HEK293T (cell line): Measurements from ENCODE around the gene PDIA4.
"Not testable (repeated sequence)": the region's sequence is repeated elsewhere in the genome, so short reads cannot be mapped to it uniquely, and the experiment has no call there.

Experiments
- CTCF ChIA-PET: fragments of 350-600 bp; formaldehyde crosslinking; extraction: SDS; loops from one replicate; lab custom pipeline; 2021; ENCODE audit warnings: antibody characterized with exemption, inconsistent platforms; lab: Yijun Ruan, JAX
- POLR2A ChIA-PET: fragments of 350-600 bp; formaldehyde crosslinking; extraction: SDS; loops from one replicate; lab custom pipeline; 2020; ENCODE audit warnings: antibody characterized with exemption, inconsistent platforms; lab: Yijun Ruan, JAX
- DNase-seq: peaks from one replicate; pipeline ENCODE4 v3.0.0; 2012; ENCODE audit warnings: mixed read lengths; ENCODE audit errors: extremely low spot score
- ARNT ChIP-seq: fragments of 450-650 bp; IDR thresholded peaks from 2 replicates; pipeline ENCODE4 v1.6.1; 2017; ENCODE audit warnings: mild to moderate bottlenecking
- BHLHE40 ChIP-seq: fragments of 450-650 bp; IDR thresholded peaks from 2 replicates; pipeline ENCODE4 v1.6.1; 2016; ENCODE audit warnings: mild to moderate bottlenecking, moderate library complexity, borderline replicate concordance
- CTBP1 ChIP-seq: fragments of 450-650 bp; IDR thresholded peaks from 2 replicates; pipeline ENCODE4 v1.6.1; 2016; ENCODE audit warnings: borderline replicate concordance
- ELF4 ChIP-seq: fragments of 450-650 bp; IDR thresholded peaks from 2 replicates; pipeline ENCODE4 v1.6.1; 2017; ENCODE audit warnings: antibody characterized with exemption
- FOXA1 ChIP-seq: fragments of 450-650 bp; IDR thresholded peaks from 2 replicates; pipeline ENCODE4 v1.6.1; 2016; ENCODE audit warnings: mild to moderate bottlenecking
- FOXK2 ChIP-seq: fragments of 450-650 bp; IDR thresholded peaks from 2 replicates; pipeline ENCODE4 v1.6.1; 2016; ENCODE audit warnings: mild to moderate bottlenecking
- FOXM1 ChIP-seq: fragments of 450-650 bp; IDR thresholded peaks from 2 replicates; pipeline ENCODE4 v1.6.1; 2017; ENCODE audit warnings: mild to moderate bottlenecking, borderline replicate concordance
- HDGF ChIP-seq: fragments of 450-650 bp; IDR thresholded peaks from 2 replicates; pipeline ENCODE4 v1.6.1; 2017; ENCODE audit warnings: antibody characterized with exemption, borderline replicate concordance
- L3MBTL2 ChIP-seq: fragments of 450-650 bp; conservative IDR thresholded peaks from 2 replicates; pipeline ENCODE4 v1.6.1; 2016; ENCODE audit warnings: mild to moderate bottlenecking
- LEF1 ChIP-seq: fragments of 450-650 bp; IDR thresholded peaks from 2 replicates; pipeline ENCODE4 v1.6.1; 2017; ENCODE audit warnings: mild to moderate bottlenecking, borderline replicate concordance
- NFRKB ChIP-seq: fragments of 450-650 bp; IDR thresholded peaks from 2 replicates; pipeline ENCODE4 v1.6.1; 2016; ENCODE audit warnings: mild to moderate bottlenecking, moderate library complexity
- PKNOX1 ChIP-seq: fragments of 450-650 bp; IDR thresholded peaks from 2 replicates; pipeline ENCODE4 v1.6.1; 2016
- SP1 ChIP-seq: fragments of 450-650 bp; IDR thresholded peaks from 2 replicates; pipeline ENCODE4 v1.6.1; 2017
- SUZ12 ChIP-seq: fragments of 450-650 bp; IDR thresholded peaks from 2 replicates; pipeline ENCODE4 v1.6.1; 2016; ENCODE audit warnings: mild to moderate bottlenecking
- TARDBP ChIP-seq: fragments of 450-650 bp; IDR thresholded peaks from 2 replicates; pipeline ENCODE4 v1.6.1; 2016
- ZNF384 ChIP-seq: fragments of 450-650 bp; IDR thresholded peaks from 2 replicates; pipeline ENCODE4 v1.6.1; 2016

The PDIA4 gene

GRCh38 chr7:149071182-149071635, 42.9 kb upstream of the PDIA4 start:
- POLR2A ChIA-PET = interaction anchor here (1.5 kb wide), 1 partner anchor 124 kb away, joined by 5 read pairs; the partner anchor contains the start of gene ZNF282
- CTCF ChIA-PET = interaction anchor here (0.6 to 1.5 kb wide), 2 partner anchors 22 to 534 kb away, joined by 3 read pairs; no protein-coding TSS in a partner anchor
- no peak for DNase-seq
- TF ChIP-seq ZNF384 (no peak), L3MBTL2 (no peak), ARNT (no peak), TARDBP (no peak), CTBP1 (no peak), NFRKB (no peak), FOXM1 (no peak)

DNA sequence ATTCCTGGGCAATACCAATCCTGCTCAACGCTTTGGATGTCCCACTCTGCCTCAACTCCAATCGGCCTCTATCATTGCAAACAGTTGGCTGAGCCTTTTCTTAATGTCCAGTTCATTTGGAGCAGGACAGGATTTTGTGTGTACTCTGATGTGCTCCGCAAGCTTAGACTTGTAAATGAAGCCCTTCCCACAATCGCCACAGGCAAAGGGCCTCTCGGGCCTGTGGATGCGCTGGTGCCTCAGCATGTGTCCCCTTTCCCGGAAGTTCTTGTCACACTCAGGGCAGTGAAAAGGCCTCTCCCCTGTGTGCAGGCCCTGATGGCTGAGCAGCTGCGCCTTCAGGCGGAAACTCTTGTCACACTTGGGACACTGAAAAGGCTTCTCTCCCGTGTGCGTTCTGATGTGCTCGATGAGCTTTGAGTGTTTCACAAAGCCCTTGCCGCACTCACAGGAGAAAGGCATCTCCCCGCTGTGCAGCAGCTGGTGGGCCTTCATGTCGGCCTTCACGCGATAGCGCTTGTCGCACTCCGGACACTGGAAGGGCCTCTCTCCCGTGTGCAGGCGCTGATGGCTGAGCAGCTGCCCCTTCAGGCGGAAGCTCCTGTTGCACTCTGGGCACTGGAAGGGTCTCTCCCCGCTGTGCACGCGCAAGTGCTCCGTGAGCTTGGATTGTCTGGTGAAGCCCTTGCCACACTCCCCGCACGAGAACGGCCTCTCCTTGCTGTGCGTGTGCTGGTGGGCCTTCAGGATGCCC, 42.2 kb upstream of the PDIA4 start:
- no peak for DNase-seq
- TF ChIP-seq PKNOX1 = no peak
- TF ChIP-seq CTBP1 = no peak
- TF ChIP-seq FOXA1 = no peak
- TF ChIP-seq ARNT = no peak
- TF ChIP-seq FOXK2 = no peak
- TF ChIP-seq ZNF384 = no peak
- no peak for TF ChIP-seq SUZ12
- no peak for TF ChIP-seq HDGF
- TF ChIP-seq LEF1 = no peak
- TF ChIP-seq ELF4 = no peak
- TF ChIP-seq BHLHE40 = no peak
- no peak for TF ChIP-seq L3MBTL2
- TF ChIP-seq FOXM1 = no peak
- no peak for TF ChIP-seq SP1
- no peak for TF ChIP-seq NFRKB
- TF ChIP-seq TARDBP = no peak
- CTCF ChIA-PET = no interaction called here
- POLR2A ChIA-PET = interaction anchor here (1.2 kb wide), 1 partner anchor 9 kb away, joined by 3 read pairs; no protein-coding TSS in a partner anchor

DNA sequence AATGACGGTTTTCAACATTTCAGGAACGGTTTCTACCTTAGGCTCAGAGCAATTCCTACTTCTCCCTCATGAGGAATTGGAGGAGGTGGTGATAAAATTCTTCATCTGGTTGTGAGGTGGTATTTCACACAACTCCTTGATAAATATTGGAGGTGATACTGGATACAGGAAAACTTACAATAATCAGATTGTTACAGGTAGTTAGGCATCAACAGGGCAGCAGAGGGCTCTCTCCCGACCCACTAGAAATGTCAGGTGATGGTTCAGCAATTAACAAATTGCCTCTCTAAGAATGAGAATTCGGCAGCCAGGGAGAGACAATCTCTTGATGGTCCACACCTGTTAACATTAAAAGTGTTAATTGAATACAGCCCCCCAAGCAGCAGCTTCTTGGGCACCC, 39.6 kb upstream of the PDIA4 start:
- TF ChIP-seq FOXA1 (no peak), SUZ12 (no peak), FOXM1 (no peak), HDGF (no peak), ELF4 (no peak), NFRKB (no peak), SP1 (no peak), TARDBP (no peak), ZNF384 (no peak), LEF1 (no peak), PKNOX1 (no peak), FOXK2 (no peak), CTBP1 (no peak), L3MBTL2 (no peak), ARNT (no peak)
- DNase-seq = no peak
- POLR2A ChIA-PET = no interaction called here
- CTCF ChIA-PET = no interaction called here

DNA sequence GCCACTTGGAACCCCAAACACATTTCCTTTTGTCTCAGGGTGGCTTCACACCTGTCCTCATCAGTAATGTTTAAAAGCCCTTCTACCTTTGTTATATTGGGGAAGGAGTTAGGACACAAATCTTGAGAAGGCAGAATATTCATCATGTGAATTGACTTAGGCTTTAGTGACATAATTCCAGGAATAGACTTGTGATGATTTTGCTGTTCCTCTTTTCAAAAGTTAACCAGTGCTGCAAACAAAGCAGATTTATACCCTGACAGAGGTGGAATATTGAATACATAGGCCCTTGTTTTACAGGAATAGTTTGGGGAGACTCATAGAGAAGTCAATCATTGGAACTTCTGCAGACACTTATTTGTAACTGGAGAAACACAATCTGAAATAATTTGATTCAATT, 35.2 kb upstream of the PDIA4 start:
- TF ChIP-seq SUZ12 (no peak), LEF1 (no peak), ZNF384 (no peak), TARDBP (no peak)
- no peak for DNase-seq
- POLR2A ChIA-PET = no interaction called here
- CTCF ChIA-PET = no interaction called here

DNA sequence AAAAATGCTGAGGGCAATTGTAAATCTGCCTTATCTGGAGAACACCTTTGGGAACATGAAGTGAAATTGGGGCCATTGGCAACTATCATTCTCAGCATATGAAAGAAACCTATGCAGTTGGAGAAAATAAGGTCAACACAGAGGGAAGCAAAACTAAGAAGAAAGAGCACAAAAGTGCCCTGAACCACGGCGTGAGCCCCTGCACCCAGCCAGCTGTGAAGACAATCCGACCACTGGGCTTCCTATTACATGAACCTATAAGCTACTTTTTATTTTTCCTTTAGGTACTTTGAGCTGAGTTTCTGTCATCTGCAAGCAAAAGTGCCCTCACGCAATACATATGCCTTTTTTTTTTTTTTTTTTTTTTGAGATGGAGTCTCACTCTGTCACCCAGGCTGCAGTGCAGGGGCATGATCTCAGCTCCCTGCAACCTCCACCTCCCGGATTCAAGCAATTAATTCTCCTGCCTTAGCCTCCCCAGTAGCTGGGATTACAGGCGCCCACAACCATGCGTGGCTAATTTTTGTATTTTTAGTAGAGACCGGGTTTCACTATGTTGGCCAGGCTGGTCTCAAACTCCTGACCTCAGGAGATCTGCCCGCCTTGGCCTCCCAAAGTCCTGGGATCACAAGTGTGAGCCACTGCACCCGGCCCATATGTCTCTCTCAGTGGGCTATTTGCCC, 34.1 kb upstream of the PDIA4 start:
- CTCF ChIA-PET = interaction anchor here (0.8 kb wide), 1 partner anchor 57 kb away, joined by 4 read pairs; no protein-coding TSS in a partner anchor
- POLR2A ChIA-PET, DNase-seq: not testable (repeated sequence)

DNA sequence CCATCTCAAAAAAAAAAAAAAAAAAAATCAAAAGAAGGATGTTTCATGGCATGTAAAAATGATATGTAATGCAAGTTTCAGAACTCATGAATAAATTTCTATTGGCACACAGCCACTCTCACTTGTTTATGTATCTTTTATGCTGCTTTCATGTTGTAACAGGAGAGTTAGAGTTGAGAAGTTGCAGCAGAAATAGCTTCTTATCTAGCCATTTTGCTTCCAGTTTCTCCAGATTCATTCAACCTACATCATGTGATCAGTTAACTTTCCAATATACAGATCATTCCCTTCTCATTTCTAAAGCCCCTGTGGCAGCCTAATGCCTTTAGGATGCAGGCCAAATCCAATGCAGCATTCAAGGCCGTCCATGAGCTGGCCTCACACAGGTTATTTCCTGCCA, 31.9 kb upstream of the PDIA4 start:
- CTCF ChIA-PET = interaction anchor here (0.9 to 1.4 kb wide), 2 partner anchors 53 to 55 kb away, joined by 4 to 5 read pairs; no protein-coding TSS in a partner anchor
- no peak for DNase-seq
- TF ChIP-seq FOXA1 = no peak
- no peak for TF ChIP-seq CTBP1
- no peak for TF ChIP-seq PKNOX1
- no peak for TF ChIP-seq TARDBP
- TF ChIP-seq LEF1 = no peak
- no peak for TF ChIP-seq BHLHE40
- TF ChIP-seq ZNF384 = no peak
- no peak for TF ChIP-seq FOXM1
- no peak for TF ChIP-seq ARNT
- no peak for TF ChIP-seq NFRKB
- TF ChIP-seq SP1 = no peak
- POLR2A ChIA-PET = interaction anchor here (1.3 kb wide), 1 partner anchor 31 kb away, joined by 4 read pairs; no protein-coding TSS in a partner anchor
